ENCODE results near the gene BEND5. TPM values are rescaled to one million over a fixed set of nuclear protein-coding genes. Genes with fewer than 3 reads are reported as not detected.
A peak's percentile ranks its signal among the peaks of the same experiment; 100 is the strongest.

The BEND5 gene
- total RNA-seq, 4 donors from 2014 or later = 1.1 to 3.5 (median 1.4) TPM

GRCh38 chr1:48701445-48701844, 75.2 kb downstream of the BEND5 start:
- Histone ChIP-seq H3K9me3 (no peaks in the 10 kb centered on the region), H3K4me1 (no peaks in the 10 kb centered on the region), H3K27ac (no peak overlapping the region), H3K4me3 (no peak overlapping the region), H3K27me3 (no peaks in the 10 kb centered on the region), H3K36me3 (no peaks in the 10 kb centered on the region)
- intact Hi-C loops (cut with DNase I; ENCODE audit: low total_unique reads) (no loop called here), in situ Hi-C loops (cut with MboI; ENCODE audit: low sequenced_read_pairs in 4 of 4) (no loop called here)
- TF ChIP-seq CTCF (IDR thresholded peaks at IDR 0.05 in 4 of 5, conservative IDR thresholded peaks at IDR 0.05 in 1 of 5) = no peak
- no peak for TF ChIP-seq POLR2A (IDR thresholded peaks at IDR 0.05)
- ATAC-seq (no peak), DNase-seq (no peak)

DNA sequence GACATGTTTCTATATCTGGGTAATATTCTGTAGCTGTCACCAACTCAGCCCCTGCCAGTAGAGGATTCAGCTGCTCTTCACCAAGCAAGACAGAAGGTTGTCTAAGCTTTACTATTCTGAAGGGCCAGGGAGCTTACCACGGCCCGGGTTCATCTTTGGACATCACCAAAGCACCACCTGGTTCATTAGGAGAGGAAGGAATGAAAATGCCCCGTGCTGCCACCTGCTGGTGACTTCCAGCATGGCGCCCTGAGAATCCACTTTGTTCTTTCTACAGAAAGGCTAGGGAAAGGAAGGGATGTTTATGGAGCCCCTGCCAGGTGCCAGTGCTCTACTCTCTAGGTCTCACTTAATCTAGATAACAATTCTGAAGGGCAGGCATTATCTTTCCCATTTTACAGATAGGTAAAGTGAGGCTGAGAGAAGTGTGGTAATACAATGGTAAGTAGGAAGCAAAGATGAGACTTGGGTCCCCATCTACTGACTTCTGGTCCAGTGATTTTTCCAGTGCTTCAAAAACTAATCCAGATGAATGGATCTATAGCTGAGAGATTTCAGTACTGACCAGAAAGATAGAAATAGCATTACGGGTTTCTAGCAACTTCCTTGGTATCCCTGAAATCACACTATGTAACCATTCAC, 79.5 kb downstream of the BEND5 start:
- Histone ChIP-seq H3K9me3 (no peaks in the 10 kb centered on the region), H3K4me1 (no peaks in the 10 kb centered on the region), H3K27me3 (peaks cover 0 to 9% (median 5%) of the 10 kb centered on the region in 3 donors), H3K27ac (no peak overlapping the region), H3K36me3 (no peaks in the 10 kb centered on the region), H3K4me3 (no peak overlapping the region)
- intact Hi-C loops (cut with DNase I; ENCODE audit: low total_unique reads) = loop anchor here (1.0 to 2.0 kb wide), 3 partner anchors 18 to 145 kb away; no protein-coding TSS in a partner anchor
- in situ Hi-C loops (cut with MboI; ENCODE audit: low sequenced_read_pairs in 4 of 4) = loop anchor here in 3 of 4 donors (5.0 to 25.0 kb wide), 5 partner anchors 122 to 1640 kb away; no protein-coding TSS in a partner anchor
- DNase-seq (peak in 1 of 2 donors; percentile 53), ATAC-seq (peak; percentile 45 to 66)
- no peak for TF ChIP-seq POLR2A (IDR thresholded peaks at IDR 0.05)
- TF ChIP-seq CTCF (IDR thresholded peaks at IDR 0.05 in 4 of 5, conservative IDR thresholded peaks at IDR 0.05 in 1 of 5) = peak; percentile 64 to 91 (median 88)

DNA sequence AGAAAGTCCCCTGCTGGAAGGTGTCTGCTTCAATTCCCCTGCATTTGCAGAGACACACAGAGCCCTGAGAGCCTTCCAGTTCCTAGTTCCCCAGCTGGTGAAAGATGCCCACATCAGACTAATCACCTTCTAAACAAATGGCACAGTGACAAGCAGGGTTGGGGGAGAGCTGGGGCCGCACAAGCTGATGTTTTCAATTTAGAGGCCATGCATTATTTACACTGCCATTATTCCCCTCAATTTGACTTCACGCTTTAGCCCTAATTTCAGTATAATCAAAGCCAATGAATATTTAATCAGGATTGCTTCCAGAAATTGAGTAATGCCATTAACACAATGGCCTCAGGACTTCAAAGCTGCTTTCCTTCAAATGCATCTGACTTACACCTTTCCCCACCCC, 81.5 kb downstream of the BEND5 start:
- Histone ChIP-seq H3K27me3 (peaks cover 0 to 9% (median 7%) of the 10 kb centered on the region in 3 donors), H3K9me3 (no peaks in the 10 kb centered on the region), H3K27ac (no peak overlapping the region), H3K36me3 (no peaks in the 10 kb centered on the region), H3K4me3 (no peak overlapping the region), H3K4me1 (no peaks in the 10 kb centered on the region)
- DNase-seq (no peak), ATAC-seq (no peak)
- TF ChIP-seq POLR2A (IDR thresholded peaks at IDR 0.05) (no peak), CTCF (IDR thresholded peaks at IDR 0.05 in 4 of 5, conservative IDR thresholded peaks at IDR 0.05 in 1 of 5) (no peak)
- intact Hi-C loops (cut with DNase I; ENCODE audit: low total_unique reads) = no loop called here
- in situ Hi-C loops (cut with MboI; ENCODE audit: low sequenced_read_pairs in 4 of 4) = loop anchor here in 3 of 4 donors (5.0 to 25.0 kb wide), 5 partner anchors 120 to 1642 kb away; no protein-coding TSS in a partner anchor

DNA sequence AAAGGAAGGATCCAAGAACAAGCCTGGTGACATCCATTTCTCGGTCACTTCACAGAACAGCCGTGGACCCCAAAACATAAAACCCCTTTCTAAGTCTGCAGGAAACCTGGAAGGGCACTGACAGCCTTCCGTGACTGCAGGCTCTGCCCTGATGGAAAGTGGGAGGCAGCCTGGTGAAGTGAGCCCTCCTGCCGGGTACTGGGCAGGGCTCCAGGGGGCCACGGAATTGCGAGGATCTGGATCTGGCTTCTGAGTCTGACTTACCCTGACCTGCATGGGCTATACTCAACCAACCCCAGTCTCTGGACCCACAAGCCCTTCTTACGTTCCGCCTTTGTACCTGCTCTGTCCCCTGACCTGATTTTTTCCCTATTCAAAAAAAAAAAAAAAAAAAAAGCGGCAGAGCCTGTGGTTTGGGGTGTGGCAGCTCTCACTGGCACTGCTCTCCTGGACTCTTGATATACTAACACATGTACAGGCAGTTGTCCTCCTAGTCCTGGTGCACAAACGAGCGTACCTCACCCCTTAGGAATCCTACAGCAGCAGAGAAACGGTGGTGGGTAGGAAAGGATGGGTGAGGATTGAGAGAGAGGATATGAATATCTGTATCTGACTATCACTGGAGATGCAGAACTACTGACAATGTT, 82.9 kb downstream of the BEND5 start:
- H3K4me1 ChIP-seq = no peaks in the 10 kb centered on the region
- H3K36me3 ChIP-seq = no peaks in the 10 kb centered on the region
- peaks cover 0 to 9% (median 7%) of the 10 kb centered on the region in 3 donors for H3K27me3 ChIP-seq
- intact Hi-C loops (cut with DNase I; ENCODE audit: low total_unique reads) (no loop called here), in situ Hi-C loops (cut with MboI; ENCODE audit: low sequenced_read_pairs in 4 of 4) (loop anchor here in 3 of 4 donors (10.0 to 25.0 kb wide), 4 partner anchors 119 to 1644 kb away; no protein-coding TSS in a partner anchor)
- no peak overlapping the region for H3K4me3 ChIP-seq
- H3K27ac ChIP-seq = no peak overlapping the region
- H3K9me3 ChIP-seq = no peaks in the 10 kb centered on the region
- DNase-seq (no peak), ATAC-seq (no peak)
- TF ChIP-seq POLR2A (IDR thresholded peaks at IDR 0.05) (no peak), CTCF (IDR thresholded peaks at IDR 0.05 in 4 of 5, conservative IDR thresholded peaks at IDR 0.05 in 1 of 5) (no peak)

Data from gastrocnemius medialis (tissue), 4 donors.